ENCODE data around the gene PAXIP1.

GRCh38 chr7:154987571-154987970, 15.4 kb downstream of the PAXIP1 start:
- TF ChIP-seq EGR1 (IDR thresholded peaks at IDR 0.05) (no peak), TAF1 (IDR thresholded peaks at IDR 0.05; ENCODE audit: low read depth) (no peak), REST (IDR thresholded peaks at IDR 0.05; ENCODE audit: low read depth) (no peak), CREB1 (IDR thresholded peaks at IDR 0.05; ENCODE audit: low read depth) (no peak), FOXM1 (IDR thresholded peaks at IDR 0.05; ENCODE audit: borderline replicate concordance, low read depth) (no peak), USF1 (IDR thresholded peaks at IDR 0.05) (no peak)
- TF ChIP-seq, protein P1, sequence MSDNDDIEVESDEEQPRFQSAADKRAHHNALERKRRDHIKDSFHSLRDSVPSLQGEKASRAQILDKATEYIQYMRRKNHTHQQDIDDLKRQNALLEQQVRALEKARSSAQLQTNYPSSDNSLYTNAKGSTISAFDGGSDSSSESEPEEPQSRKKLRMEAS (IDR thresholded peaks at IDR 0.05): no peak
